ENCODE results near the gene COPA. TPM values are rescaled to one million over a fixed set of nuclear protein-coding genes. Genes with fewer than 3 reads are reported as not detected.

COPA gene
- total RNA-seq, 1 experiment from 2014 or later, result 118 TPM

DNA sequence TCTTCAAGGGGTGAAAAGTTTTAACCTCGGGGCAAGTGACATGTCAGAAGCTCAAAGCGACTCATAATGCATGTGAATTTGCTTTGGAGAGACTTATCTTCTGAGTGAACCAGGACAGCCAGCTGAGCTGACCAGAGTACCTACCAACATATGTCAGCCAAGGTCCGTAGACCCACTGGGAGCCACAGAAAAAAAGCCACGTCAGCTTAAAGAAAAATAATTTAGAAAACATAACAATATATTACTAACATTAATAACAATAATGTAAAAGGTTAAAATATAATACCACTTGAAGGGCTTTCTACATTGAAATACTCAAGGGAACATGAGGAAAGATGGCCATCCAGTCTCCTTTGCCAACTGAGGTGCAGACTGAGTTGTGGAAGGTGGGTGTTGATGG, 65.1 kb downstream of the COPA start:
- Histone ChIP-seq H4K91ac (ENCODE audit: insufficient read length, low read depth, low read length) (no peak overlapping the region), H4K8ac (replicated peaks; ENCODE audit: insufficient read length, low read depth, low read length) (no peak overlapping the region), H2BK120ac (ENCODE audit: low read depth, low read length, poor library complexity, severe bottlenecking) (no peak overlapping the region), H3K9ac (ENCODE audit: extremely low read depth, insufficient read length, low read length) (no peak overlapping the region), H3K27ac (ENCODE audit: insufficient read length, low read depth, low read length) (no peak overlapping the region), H3K18ac (ENCODE audit: insufficient read length, low read depth, low read length) (no peak overlapping the region), H3K79me1 (ENCODE audit: insufficient read depth, low read depth, low read length, poor library complexity, severe bottlenecking) (no peaks in the 10 kb centered on the region), H2BK12ac (ENCODE audit: insufficient read length, low read depth, low read length) (no peak overlapping the region), H3K4ac (ENCODE audit: low read depth, low read length) (no peak overlapping the region), H4K20me1 (ENCODE audit: control insufficient read depth, insufficient read depth, insufficient read length) (no peaks in the 10 kb centered on the region), H2AK5ac (ENCODE audit: insufficient read length, low read length) (no peak overlapping the region), H3K23me2 (ENCODE audit: insufficient read length, low read depth, low read length, poor library complexity, severe bottlenecking) (no peaks in the 10 kb centered on the region), H2BK20ac (ENCODE audit: low read depth, low read length, poor library complexity, severe bottlenecking) (no peak overlapping the region), H3K23ac (ENCODE audit: insufficient read length, low read depth, low read length) (no peak overlapping the region), H3K56ac (ENCODE audit: insufficient read length, low read depth, low read length) (no peak overlapping the region), H2BK15ac (ENCODE audit: low read depth, low read length) (no peak overlapping the region), H3K4me1 (ENCODE audit: insufficient read depth, low read length) (no peaks in the 10 kb centered on the region), H3K4me2 (ENCODE audit: insufficient read depth, insufficient read length, low read length) (no peak overlapping the region), H3K9me3 (ENCODE audit: control insufficient read depth, low read depth, low read length) (no peaks in the 10 kb centered on the region), H3K27me3 (ENCODE audit: insufficient read depth, low read length) (no peaks in the 10 kb centered on the region), H3K14ac (ENCODE audit: insufficient read depth, low read length) (no peak overlapping the region), H4K5ac (ENCODE audit: insufficient read length, low read depth, low read length) (no peak overlapping the region), H2BK5ac (ENCODE audit: insufficient read length, low read length) (no peak overlapping the region), H2AFZ (ENCODE audit: low read length) (no peak overlapping the region), H3K79me2 (ENCODE audit: insufficient read depth, low read length) (no peaks in the 10 kb centered on the region), H3T11ph (ENCODE audit: low read length) (no peak overlapping the region)
- Mint-ChIP-seq H3K4me1 (no peaks in the 10 kb centered on the region), H3K36me3 (ENCODE audit: insufficient read depth in 1 of 3, low read depth in 3 of 3) (peaks cover 24 to 57% (median 55%) of the 10 kb centered on the region in 3 experiments; a peak in 6 of 7 replicates), H3K9me3 (no peaks in the 10 kb centered on the region), H3K4me3 (no peak overlapping the region), H3K27ac (no peak overlapping the region), H3K27me3 (ENCODE audit: low read depth) (no peaks in the 10 kb centered on the region)
- TF ChIP-seq, protein P1, sequence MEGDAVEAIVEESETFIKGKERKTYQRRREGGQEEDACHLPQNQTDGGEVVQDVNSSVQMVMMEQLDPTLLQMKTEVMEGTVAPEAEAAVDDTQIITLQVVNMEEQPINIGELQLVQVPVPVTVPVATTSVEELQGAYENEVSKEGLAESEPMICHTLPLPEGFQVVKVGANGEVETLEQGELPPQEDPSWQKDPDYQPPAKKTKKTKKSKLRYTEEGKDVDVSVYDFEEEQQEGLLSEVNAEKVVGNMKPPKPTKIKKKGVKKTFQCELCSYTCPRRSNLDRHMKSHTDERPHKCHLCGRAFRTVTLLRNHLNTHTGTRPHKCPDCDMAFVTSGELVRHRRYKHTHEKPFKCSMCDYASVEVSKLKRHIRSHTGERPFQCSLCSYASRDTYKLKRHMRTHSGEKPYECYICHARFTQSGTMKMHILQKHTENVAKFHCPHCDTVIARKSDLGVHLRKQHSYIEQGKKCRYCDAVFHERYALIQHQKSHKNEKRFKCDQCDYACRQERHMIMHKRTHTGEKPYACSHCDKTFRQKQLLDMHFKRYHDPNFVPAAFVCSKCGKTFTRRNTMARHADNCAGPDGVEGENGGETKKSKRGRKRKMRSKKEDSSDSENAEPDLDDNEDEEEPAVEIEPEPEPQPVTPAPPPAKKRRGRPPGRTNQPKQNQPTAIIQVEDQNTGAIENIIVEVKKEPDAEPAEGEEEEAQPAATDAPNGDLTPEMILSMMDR (conservative IDR thresholded peaks at IDR 0.05), result no peak
- no CpG with 5 or more reads among the region's 4 CpGs for WGBS (ENCODE audit: extremely low coverage, insufficient read length, low lambda C conversion rate)
- DNase-seq, result no peak

Measured in H9 (cell line).